Brain microvascular endothelial cell (primary cell): Measurements from ENCODE around the gene MARCHF11.

ENCODE experiments used
- DNase-seq: peaks from one replicate; pipeline ENCODE4 v3.0.0-alpha.2; 2020
- H3K27ac ChIP-seq: fragments of 250-450 bp; sonication (Bioruptor Pico); 2 replicates; pipeline ENCODE4 v1.5.1; 2020; ENCODE audit warnings: mild to moderate bottlenecking, moderate library complexity
- H3K27me3 ChIP-seq: fragments of 250-450 bp; sonication (Bioruptor Pico); replicated peaks from 2 replicates; pipeline ENCODE4 v1.5.1; 2020; ENCODE audit warnings: mild to moderate bottlenecking
- H3K36me3 ChIP-seq: fragments of 250-450 bp; sonication (Bioruptor Pico); replicated peaks from 2 replicates; pipeline ENCODE4 v1.5.1; 2020; ENCODE audit warnings: mild to moderate bottlenecking
- H3K4me3 ChIP-seq: 2 replicates; pipeline ENCODE4 v1.5.1; 2011; ENCODE audit warnings: low read depth, mild to moderate bottlenecking, control low read depth, low read length, moderate library complexity
- in situ Hi-C: cut with HindIII; loops from 2 replicates; pipeline ENCODE4 v1.10.0; 2017; ENCODE audit warnings: low sequenced_read_pairs, low pct_ligation_motif_present
- TF ChIP-seq, protein P1 (sequence below): IDR thresholded peaks from 2 replicates; pipeline ENCODE4 v1.5.1; 2011; ENCODE audit warnings: low read depth, mild to moderate bottlenecking, moderate library complexity, low read length, control low read depth, inconsistent platforms; ENCODE audit errors: missing control alignments

MARCHF11 gene

GRCh38 chr5:16152601-16153568 is 26.7 kb downstream of the MARCHF11 start:
- Histone ChIP-seq H3K27me3 (no peaks in the 10 kb centered on the region), H3K36me3 (no peaks in the 10 kb centered on the region), H3K27ac (no peak overlapping the region), H3K4me3 (no peak overlapping the region)
- TF ChIP-seq, protein P1, sequence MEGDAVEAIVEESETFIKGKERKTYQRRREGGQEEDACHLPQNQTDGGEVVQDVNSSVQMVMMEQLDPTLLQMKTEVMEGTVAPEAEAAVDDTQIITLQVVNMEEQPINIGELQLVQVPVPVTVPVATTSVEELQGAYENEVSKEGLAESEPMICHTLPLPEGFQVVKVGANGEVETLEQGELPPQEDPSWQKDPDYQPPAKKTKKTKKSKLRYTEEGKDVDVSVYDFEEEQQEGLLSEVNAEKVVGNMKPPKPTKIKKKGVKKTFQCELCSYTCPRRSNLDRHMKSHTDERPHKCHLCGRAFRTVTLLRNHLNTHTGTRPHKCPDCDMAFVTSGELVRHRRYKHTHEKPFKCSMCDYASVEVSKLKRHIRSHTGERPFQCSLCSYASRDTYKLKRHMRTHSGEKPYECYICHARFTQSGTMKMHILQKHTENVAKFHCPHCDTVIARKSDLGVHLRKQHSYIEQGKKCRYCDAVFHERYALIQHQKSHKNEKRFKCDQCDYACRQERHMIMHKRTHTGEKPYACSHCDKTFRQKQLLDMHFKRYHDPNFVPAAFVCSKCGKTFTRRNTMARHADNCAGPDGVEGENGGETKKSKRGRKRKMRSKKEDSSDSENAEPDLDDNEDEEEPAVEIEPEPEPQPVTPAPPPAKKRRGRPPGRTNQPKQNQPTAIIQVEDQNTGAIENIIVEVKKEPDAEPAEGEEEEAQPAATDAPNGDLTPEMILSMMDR = no peak
- DNase-seq = no peak
- in situ Hi-C loops = no loop called here

DNA sequence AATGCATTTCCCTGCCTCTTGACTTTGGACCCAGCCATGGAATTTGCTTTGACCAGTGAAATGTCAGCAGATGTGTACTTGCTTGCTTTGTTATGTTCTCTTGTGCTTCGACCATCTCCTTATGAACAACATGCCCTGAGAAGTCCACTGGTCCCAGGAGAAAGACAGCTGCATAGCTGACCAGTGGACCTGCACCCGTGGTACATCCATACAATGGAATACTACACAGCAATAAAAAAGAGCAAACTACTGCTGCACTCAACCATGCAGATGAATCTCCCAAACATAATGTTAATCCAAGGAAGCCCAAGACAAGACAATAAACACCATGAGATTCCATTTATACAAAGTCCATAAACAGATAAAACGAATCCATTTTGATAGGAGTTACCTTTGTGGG is 30.0 kb downstream of the MARCHF11 start:
- no peaks in the 10 kb centered on the region for H3K27me3 ChIP-seq
- no peak for DNase-seq
- H3K36me3 ChIP-seq = no peaks in the 10 kb centered on the region
- no peak overlapping the region for H3K4me3 ChIP-seq
- in situ Hi-C loops = no loop called here
- no peak overlapping the region for H3K27ac ChIP-seq
- TF ChIP-seq, protein P1 = no peak

DNA sequence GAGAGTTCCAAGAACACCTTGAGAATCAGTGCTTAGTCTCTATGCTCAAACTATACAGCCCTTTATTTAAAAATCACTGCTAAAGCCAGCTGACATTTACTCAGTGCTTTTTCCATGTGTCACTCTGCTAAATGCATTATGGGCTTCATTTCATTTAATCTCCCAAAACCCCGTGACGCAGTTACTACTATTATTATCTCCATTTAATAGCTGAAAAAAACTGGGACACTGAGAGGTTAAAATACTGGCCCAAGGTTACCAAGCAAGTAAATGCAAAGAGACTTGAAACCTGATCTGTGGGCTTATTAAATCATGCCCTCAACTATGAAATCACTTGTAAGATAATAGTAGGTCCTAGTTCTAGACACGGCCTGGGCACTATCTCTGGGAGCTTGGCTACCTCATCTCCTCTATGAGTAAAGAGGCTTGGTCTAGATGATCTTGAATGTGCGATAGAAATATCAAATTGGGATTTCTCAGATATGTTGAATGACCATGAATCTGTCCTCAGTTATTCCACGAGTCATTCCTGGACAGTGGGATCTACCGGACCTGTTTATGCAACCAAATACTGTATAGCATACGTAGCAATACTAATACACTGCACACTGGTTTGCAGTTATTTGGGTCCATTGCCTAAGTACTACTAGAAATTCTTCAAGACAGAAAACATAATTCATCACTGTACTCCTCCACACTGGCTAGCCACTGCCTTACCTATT is 32.3 kb downstream of the MARCHF11 start:
- H3K4me3 ChIP-seq = no peak overlapping the region
- H3K27ac ChIP-seq = no peak overlapping the region
- no peaks in the 10 kb centered on the region for H3K27me3 ChIP-seq
- in situ Hi-C loops = no loop called here
- TF ChIP-seq, protein P1 = no peak
- no peak for DNase-seq
- H3K36me3 ChIP-seq = no peaks in the 10 kb centered on the region

- Histone ChIP-seq H3K27ac (no peak overlapping the region), H3K36me3 (no peaks in the 10 kb centered on the region), H3K4me3 (no peak overlapping the region), H3K27me3 (no peaks in the 10 kb centered on the region)
- DNase-seq = no peak
- in situ Hi-C loops = no loop called here
- TF ChIP-seq, protein P1 = no peak
Observed at GRCh38 chr5:16144416-16144815, 35.2 kb downstream of the MARCHF11 start.

DNA sequence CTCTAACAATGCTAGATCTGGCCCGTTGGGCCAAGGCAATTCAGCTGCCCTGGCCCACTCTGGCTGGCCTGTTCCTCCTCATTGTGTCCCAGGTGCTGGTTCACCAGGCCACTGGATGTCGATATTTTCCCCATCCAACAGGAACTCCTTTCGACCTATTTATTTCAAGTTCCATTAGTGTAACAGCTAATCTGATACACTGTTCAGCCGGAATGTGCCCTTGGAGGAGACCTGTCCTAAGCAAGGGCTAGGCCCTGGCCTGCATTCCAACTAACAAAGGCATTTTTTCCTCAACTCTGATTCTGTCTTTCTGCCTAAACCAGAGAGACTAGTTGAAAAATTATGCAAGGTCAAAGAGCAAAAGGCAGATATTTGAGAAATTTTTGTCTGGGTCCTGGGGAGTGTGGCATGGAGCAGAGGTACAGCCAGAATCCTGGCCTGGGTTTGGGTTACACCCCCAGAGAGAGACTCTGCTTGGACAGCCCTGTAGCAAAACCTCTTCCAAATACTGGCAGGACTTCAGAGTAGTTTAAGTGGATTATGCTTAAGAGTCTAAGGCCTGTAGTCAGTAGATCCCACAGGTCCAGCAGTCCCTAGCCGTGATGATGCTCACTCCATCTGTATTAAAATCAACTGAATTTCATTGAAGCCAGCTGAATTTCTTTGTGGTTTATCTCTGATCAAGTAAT is 36.1 kb downstream of the MARCHF11 start:
- in situ Hi-C loops = no loop called here
- H3K4me3 ChIP-seq = no peak overlapping the region
- no peaks in the 10 kb centered on the region for H3K36me3 ChIP-seq
- no peak overlapping the region for H3K27ac ChIP-seq
- DNase-seq = no peak
- no peaks in the 10 kb centered on the region for H3K27me3 ChIP-seq
- TF ChIP-seq, protein P1 = no peak
